Measurements from ENCODE around the gene TBC1D16.

The TBC1D16 gene

DNA sequence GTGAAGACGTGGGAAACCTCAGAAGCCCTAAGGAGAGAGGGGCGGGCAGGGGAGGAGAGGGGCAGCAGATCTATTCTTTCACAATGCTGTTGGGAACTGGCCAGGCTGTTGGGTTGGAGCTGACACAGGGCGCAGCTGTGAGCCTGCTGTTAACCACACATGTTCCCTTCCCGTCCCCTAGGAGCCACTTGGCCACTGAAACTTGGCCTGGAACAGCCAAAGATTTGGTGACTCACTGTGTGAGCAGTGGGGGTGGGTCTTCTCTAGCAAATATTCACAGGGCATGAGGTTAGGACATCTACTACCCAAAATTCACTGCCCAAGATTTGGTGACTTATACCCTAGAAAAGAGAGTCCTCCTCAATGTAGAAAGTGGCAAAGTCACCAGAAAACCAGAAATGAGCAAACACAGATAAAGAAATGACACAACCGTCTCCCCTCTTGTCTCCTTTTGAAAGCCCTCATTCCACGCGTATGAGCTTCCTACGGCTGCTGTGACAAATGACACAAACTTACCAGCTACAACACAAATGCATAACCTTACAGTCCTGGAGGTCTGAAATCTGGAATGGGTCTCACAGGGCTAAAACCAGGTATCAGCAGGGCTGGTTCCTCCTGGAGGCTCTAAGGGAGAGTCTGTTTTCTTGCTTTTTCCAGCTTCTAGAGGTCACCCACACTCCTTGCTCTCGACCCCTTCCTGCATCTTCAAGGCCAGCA lies 6.3 kb downstream of the TBC1D16 start:
- TF ChIP-seq ZFX (IDR thresholded peaks at IDR 0.05) = no peak
- TF ChIP-seq, protein P1, sequence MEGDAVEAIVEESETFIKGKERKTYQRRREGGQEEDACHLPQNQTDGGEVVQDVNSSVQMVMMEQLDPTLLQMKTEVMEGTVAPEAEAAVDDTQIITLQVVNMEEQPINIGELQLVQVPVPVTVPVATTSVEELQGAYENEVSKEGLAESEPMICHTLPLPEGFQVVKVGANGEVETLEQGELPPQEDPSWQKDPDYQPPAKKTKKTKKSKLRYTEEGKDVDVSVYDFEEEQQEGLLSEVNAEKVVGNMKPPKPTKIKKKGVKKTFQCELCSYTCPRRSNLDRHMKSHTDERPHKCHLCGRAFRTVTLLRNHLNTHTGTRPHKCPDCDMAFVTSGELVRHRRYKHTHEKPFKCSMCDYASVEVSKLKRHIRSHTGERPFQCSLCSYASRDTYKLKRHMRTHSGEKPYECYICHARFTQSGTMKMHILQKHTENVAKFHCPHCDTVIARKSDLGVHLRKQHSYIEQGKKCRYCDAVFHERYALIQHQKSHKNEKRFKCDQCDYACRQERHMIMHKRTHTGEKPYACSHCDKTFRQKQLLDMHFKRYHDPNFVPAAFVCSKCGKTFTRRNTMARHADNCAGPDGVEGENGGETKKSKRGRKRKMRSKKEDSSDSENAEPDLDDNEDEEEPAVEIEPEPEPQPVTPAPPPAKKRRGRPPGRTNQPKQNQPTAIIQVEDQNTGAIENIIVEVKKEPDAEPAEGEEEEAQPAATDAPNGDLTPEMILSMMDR (conservative IDR thresholded peaks at IDR 0.05) = no peak
- H3K27ac ChIP-seq = peak overlapping the region; percentile 94

DNA sequence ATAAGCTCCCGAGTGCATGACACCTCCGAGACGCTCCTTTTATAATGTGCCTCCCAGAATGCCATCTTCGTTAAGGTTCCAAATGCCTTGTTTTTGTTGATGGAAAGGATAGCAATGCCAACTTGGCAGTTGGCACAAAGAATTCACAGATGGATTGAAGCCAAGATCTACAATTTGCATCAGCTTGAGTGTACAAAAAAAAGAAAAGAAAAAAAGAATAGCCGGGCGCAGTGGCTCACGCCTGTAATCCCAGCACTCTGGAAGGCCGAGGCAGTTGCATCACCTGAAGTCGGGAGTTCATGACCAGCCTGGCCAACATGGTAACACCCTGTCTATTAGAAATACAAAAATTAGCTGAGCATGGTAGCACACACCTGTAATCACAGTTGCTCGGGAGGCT lies 7.6 kb downstream of the TBC1D16 start:
- peak overlapping the region; percentile 94 for H3K27ac ChIP-seq
- TF ChIP-seq ZFX (IDR thresholded peaks at IDR 0.05) = no peak
- TF ChIP-seq, protein P1 (conservative IDR thresholded peaks at IDR 0.05) = no peak

DNA sequence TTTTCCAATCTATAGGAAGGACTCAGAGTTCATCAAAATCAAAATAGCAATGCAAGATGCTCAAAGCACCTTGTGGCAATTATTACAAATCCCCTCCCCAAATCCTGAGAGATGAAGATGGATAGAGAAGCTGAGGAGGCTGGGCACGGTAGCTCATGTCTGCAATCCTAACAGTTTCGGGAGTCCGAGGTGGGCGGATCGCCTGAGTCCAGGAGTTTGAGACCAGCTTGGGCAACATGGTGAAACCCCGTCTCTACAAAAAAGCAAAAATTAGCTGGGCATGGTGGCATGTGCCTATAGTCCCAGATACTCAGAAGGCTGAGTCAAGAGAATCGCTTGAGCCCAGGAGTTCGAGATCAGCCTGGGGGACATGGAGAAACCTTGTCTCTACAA lies 8.6 kb downstream of the TBC1D16 start:
- TF ChIP-seq ZFX (IDR thresholded peaks at IDR 0.05) = no peak
- peak overlapping the region; percentile 94 for H3K27ac ChIP-seq

DNA sequence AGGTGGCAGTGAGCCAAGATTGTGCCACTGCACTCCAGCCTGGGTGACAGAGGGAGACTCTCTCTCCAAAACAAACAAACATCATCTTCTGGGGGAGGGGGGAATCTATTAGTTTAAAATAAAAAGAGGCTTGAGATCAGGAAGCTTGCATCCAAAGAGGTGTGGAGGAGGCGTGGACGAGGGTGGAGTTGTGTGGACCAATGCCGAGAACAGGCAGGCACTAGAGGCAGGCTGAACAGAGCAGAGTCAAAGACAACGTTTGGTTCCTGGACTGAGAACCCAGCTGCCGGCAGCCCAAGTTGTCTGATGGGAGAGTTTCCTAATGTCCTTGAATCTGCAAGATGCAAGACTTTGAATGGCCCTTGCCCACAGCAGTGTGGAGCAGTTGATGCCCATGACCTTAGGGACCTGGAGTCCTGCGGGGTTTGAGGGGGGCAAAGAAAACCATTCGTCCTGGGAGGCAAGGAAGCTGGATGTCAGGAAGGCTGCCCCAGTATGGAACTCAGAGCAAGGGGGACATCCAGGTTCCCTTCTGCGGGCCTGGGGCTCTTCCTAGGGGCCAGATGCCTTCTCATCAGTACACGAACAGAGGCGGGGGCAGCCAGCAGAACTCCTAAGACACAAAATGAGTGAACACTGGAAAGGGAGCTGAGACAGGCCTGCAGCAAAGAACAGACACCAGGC lies 9.2 kb downstream of the TBC1D16 start:
- H3K27ac ChIP-seq = peak overlapping the region; percentile 94
- TF ChIP-seq ZFX (IDR thresholded peaks at IDR 0.05) = no peak
- TF ChIP-seq, protein P1 (conservative IDR thresholded peaks at IDR 0.05) = no peak

DNA sequence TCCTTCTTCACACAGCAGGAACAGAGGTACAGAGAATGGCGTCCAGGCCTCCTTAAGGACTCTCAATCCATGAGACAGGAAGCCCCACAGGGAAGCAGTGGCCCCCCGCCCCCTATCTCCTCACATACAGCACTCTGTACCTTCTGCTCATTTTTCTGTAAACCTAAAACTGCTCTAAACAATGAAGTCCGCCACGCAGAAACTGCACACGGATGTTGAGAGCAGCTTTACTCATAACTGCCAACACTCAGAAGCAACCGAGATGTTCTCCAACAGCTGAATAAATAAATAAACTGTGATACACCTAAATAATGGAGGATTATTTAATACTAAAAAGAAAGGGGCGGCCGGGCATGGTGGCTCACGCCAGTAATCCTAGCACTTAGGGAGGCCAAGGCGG lies 9.9 kb downstream of the TBC1D16 start:
- no peak for TF ChIP-seq ZFX (IDR thresholded peaks at IDR 0.05)
- TF ChIP-seq, protein P1 (conservative IDR thresholded peaks at IDR 0.05) = no peak
- H3K27ac ChIP-seq = peak overlapping the region; percentile 94; the same call in 1 of the 2 replicates

- no peak for TF ChIP-seq ZFX (IDR thresholded peaks at IDR 0.05)
- TF ChIP-seq, protein P1 (conservative IDR thresholded peaks at IDR 0.05) = no peak
- H3K27ac ChIP-seq = peak overlapping the region; percentile 94; the same call in 1 of the 2 replicates
Observed at GRCh38 chr17:80025140-80025539, 10.5 kb downstream of the TBC1D16 start.

GRCh38 chr17:80024206-80024972 lies 11.3 kb downstream of the TBC1D16 start:
- no peak overlapping the region for H3K27ac ChIP-seq

More at GRCh38 chr17:80024206-80024972, 11.3 kb downstream of the TBC1D16 start:
- TF ChIP-seq, protein P1 (conservative IDR thresholded peaks at IDR 0.05) = no peak
- no peak for TF ChIP-seq ZFX (IDR thresholded peaks at IDR 0.05)

All from C4-2B (cell line).